ENCODE results near the gene EXOC6. TPM values are rescaled to one million over a fixed set of nuclear protein-coding genes. Genes with fewer than 3 reads are reported as not detected.
A peak's percentile ranks its signal among the peaks of the same experiment; 100 is the strongest.

The EXOC6 gene
- total RNA-seq, 1 experiment from 2014 or later, result 9.3 TPM

- no peaks in the 10 kb centered on the region for H4K20me1 ChIP-seq (ENCODE audit: insufficient read depth)
- H3K4me3 ChIP-seq, result no peak overlapping the region
- H3K4me2 ChIP-seq, result no peak overlapping the region
- no peaks in the 10 kb centered on the region for H3K27me3 ChIP-seq (ENCODE audit: insufficient read depth, low read depth)
- no peaks in the 10 kb centered on the region for H3K36me3 ChIP-seq (ENCODE audit: low read depth)
- intact Hi-C loops (cut with micrococcal nuclease; ENCODE audit: unreplicated experiment), result loop anchor here (5.0 to 10.0 kb wide), 2 partner anchors 186 to 618 kb away; partner anchors contain the start of gene CYP26A1
- no peak for TF ChIP-seq EZH2 (IDR thresholded peaks at IDR 0.05; ENCODE audit: low read depth)
- no peak for TF ChIP-seq CTCF (conservative IDR thresholded peaks at IDR 0.05)
- H3K27ac ChIP-seq, result no peak overlapping the region
- no peak overlapping the region for H2AFZ ChIP-seq
- no peaks in the 10 kb centered on the region for H3K9me3 ChIP-seq (ENCODE audit: insufficient read depth, low read depth)
- ChIA-PET POLR2A (ENCODE audit: unreplicated experiment) (interaction anchor here (0.7 kb wide), 1 partner anchor 915 kb away, joined by 5 read pairs; no protein-coding TSS in a partner anchor), CTCF (interaction anchor here (0.7 kb wide), 1 partner anchor 346 kb away, joined by 15 read pairs; no protein-coding TSS in a partner anchor)
- BruUV-seq (replicated peaks), result no TSS peak
- DNase-seq, result no peak
- H3K79me2 ChIP-seq (ENCODE audit: low read depth), result peaks cover 6% of the 10 kb centered on the region; the same call in 1 of the 2 replicates
- H3F3A ChIP-seq (ENCODE audit: insufficient read depth, low read depth), result peaks cover 8% of the 10 kb centered on the region
- peaks cover 16% of the 10 kb centered on the region for H3K4me1 ChIP-seq (replicated peaks; ENCODE audit: insufficient read depth)
- H3K9me2 ChIP-seq (ENCODE audit: insufficient read depth), result no peaks in the 10 kb centered on the region
Observed at GRCh38 chr10:92886334-92886961, 38.1 kb downstream of the EXOC6 start.

- no peak for DNase-seq
- Histone ChIP-seq H3K9me3 (ENCODE audit: insufficient read depth, low read depth) (no peaks in the 10 kb centered on the region), H4K20me1 (ENCODE audit: insufficient read depth) (no peaks in the 10 kb centered on the region), H2AFZ (no peak overlapping the region), H3K4me3 (no peak overlapping the region), H3K79me2 (ENCODE audit: low read depth) (peaks cover 6% of the 10 kb centered on the region; the same call in 1 of the 2 replicates), H3K4me1 (replicated peaks; ENCODE audit: insufficient read depth) (peaks cover 52% of the 10 kb centered on the region), H3F3A (ENCODE audit: insufficient read depth, low read depth) (peaks cover 25% of the 10 kb centered on the region), H3K27me3 (ENCODE audit: insufficient read depth, low read depth) (no peaks in the 10 kb centered on the region), H3K4me2 (no peak overlapping the region), H3K9me2 (ENCODE audit: insufficient read depth) (no peaks in the 10 kb centered on the region), H3K36me3 (ENCODE audit: low read depth) (no peaks in the 10 kb centered on the region), H3K27ac (no peak overlapping the region)
- BruUV-seq (replicated peaks), result no TSS peak
- ChIA-PET POLR2A (ENCODE audit: unreplicated experiment) (no interaction called here), CTCF (no interaction called here)
- intact Hi-C loops (cut with micrococcal nuclease; ENCODE audit: unreplicated experiment), result loop anchor here (5.0 to 10.0 kb wide), 2 partner anchors 397 to 444 kb away; no protein-coding TSS in a partner anchor
- no peak for TF ChIP-seq CTCF (conservative IDR thresholded peaks at IDR 0.05)
- no peak for TF ChIP-seq EZH2 (IDR thresholded peaks at IDR 0.05; ENCODE audit: low read depth)
Observed at GRCh38 chr10:92890471-92890870, 42.2 kb downstream of the EXOC6 start.

GRCh38 chr10:92891885-92892690, 43.8 kb downstream of the EXOC6 start:
- Histone ChIP-seq H4K20me1 (ENCODE audit: insufficient read depth) (no peaks in the 10 kb centered on the region), H3K79me2 (ENCODE audit: low read depth) (peaks cover 6% of the 10 kb centered on the region; the same call in 1 of the 2 replicates), H3K36me3 (ENCODE audit: low read depth) (no peaks in the 10 kb centered on the region), H3K9me3 (ENCODE audit: insufficient read depth, low read depth) (no peaks in the 10 kb centered on the region), H3K9me2 (ENCODE audit: insufficient read depth) (no peaks in the 10 kb centered on the region), H3K4me1 (replicated peaks; ENCODE audit: insufficient read depth) (peaks cover 52% of the 10 kb centered on the region), H3K27ac (peak overlapping the region; percentile 81), H3K4me3 (no peak overlapping the region), H2AFZ (no peak overlapping the region), H3F3A (ENCODE audit: insufficient read depth, low read depth) (peaks cover 25% of the 10 kb centered on the region), H3K27me3 (ENCODE audit: insufficient read depth, low read depth) (no peaks in the 10 kb centered on the region), H3K4me2 (peak overlapping the region; percentile 67)
- intact Hi-C loops (cut with micrococcal nuclease; ENCODE audit: unreplicated experiment), result loop anchor here (5.0 to 10.0 kb wide), 2 partner anchors 395 to 443 kb away; no protein-coding TSS in a partner anchor
- no TSS peak for BruUV-seq (replicated peaks)
- ChIA-PET POLR2A (ENCODE audit: unreplicated experiment) (interaction anchor here (0.7 kb wide), 1 partner anchor 348 kb away, joined by 3 read pairs; no protein-coding TSS in a partner anchor), CTCF (interaction anchor here (0.8 kb wide), 1 partner anchor 73 kb away, joined by 3 read pairs; no protein-coding TSS in a partner anchor)
- TF ChIP-seq CTCF (conservative IDR thresholded peaks at IDR 0.05) (no peak), EZH2 (IDR thresholded peaks at IDR 0.05; ENCODE audit: low read depth) (no peak)
- DNase-seq, result peak; percentile 88 to 95

Data from PC-9 (cell line).